GM12865 (cell line): ENCODE results near the gene MEN1.

ENCODE experiments used
- DNase-seq: peaks from one replicate; pipeline ENCODE4 v3.0.0; 2010; ENCODE audit warnings: low read depth
- H3K4me3 ChIP-seq: 2 replicates; pipeline ENCODE4 v1.5.1; 2011; ENCODE audit warnings: mild to moderate bottlenecking, low read depth, low read length, control low read depth
- CTCF ChIP-seq: IDR thresholded peaks from 2 replicates; pipeline ENCODE4 v1.5.1; 2011; ENCODE audit warnings: low read length, control low read depth, low read depth, inconsistent platforms; ENCODE audit not compliant: insufficient read depth; ENCODE audit errors: missing control alignments

Gene MEN1

GRCh38 chr11:64845129-64845775, 34.9 kb upstream of the MEN1 start:
- no peak for TF ChIP-seq CTCF
- peak overlapping the region; percentile 51 for H3K4me3 ChIP-seq
- DNase-seq: no peak

- peak; percentile 74 for TF ChIP-seq CTCF
- H3K4me3 ChIP-seq: peak within 1 kb of the TSS; percentile 51
- peak; percentile 75 for DNase-seq
These were observed 34.2 kb upstream of the MEN1 start, which contains the start of gene CDC42BPG for GRCh38 chr11:64844330-64845128. TSS of gene CDC42BPG (minus strand) at chr11:64844653. CDS start at chr11:64844569, 84 bp downstream.

- H3K4me3 ChIP-seq: no peak overlapping the region; the same call in 1 of the 2 replicates
- DNase-seq: no peak
- TF ChIP-seq CTCF: no peak
These were observed 33.5 kb upstream of the MEN1 start for GRCh38 chr11:64843686-64844329.

GRCh38 chr11:64842851-64843685, 32.7 kb upstream of the MEN1 start:
- H3K4me3 ChIP-seq: no peak overlapping the region
- no peak for TF ChIP-seq CTCF
- no peak for DNase-seq

- no peak for DNase-seq
- no peak overlapping the region for H3K4me3 ChIP-seq
- no peak for TF ChIP-seq CTCF
These were observed 32.0 kb upstream of the MEN1 start for GRCh38 chr11:64842366-64842759.

- H3K4me3 ChIP-seq: no peak overlapping the region
- no peak for DNase-seq
- no peak for TF ChIP-seq CTCF
These were observed 31.4 kb upstream of the MEN1 start for GRCh38 chr11:64841592-64842365.
